ENCODE measurements around the gene RPL10A.
"Not testable (repeated sequence)": the region's sequence is repeated elsewhere in the genome, so short reads cannot be mapped to it uniquely, and the experiment has no call there.

The RPL10A gene

GRCh38 chr6:35468181-35468979 is at the start of gene RPL10A:
RPL10A (plus strand) TSS chr6:35468401; CDS start chr6:35468435, 34 bp downstream.
- Mint-ChIP-seq H3K36me3 (ENCODE audit: low read depth) (peaks cover 69% of the 10 kb centered on the region), H3K4me1 (peaks cover 43% of the 10 kb centered on the region), H3K27ac (peak within 1 kb of the TSS; percentile 99), H3K4me3 (peak within 1 kb of the TSS; percentile 99), H3K27me3 (no peaks in the 10 kb centered on the region), H3K9me3 (no peaks in the 10 kb centered on the region)
- DNase-seq (peak; percentile 97), ATAC-seq (peak; percentile 88)

- Mint-ChIP-seq H3K4me1 (peaks cover 31% of the 10 kb centered on the region), H3K4me3 (no peak overlapping the region), H3K9me3 (no peaks in the 10 kb centered on the region), H3K27ac (no peak overlapping the region), H3K36me3 (ENCODE audit: low read depth) (peaks cover 18% of the 10 kb centered on the region), H3K27me3 (no peaks in the 10 kb centered on the region)
- ATAC-seq (no peak), DNase-seq (no peak)
Measured at GRCh38 chr6:35419417-35419816, 48.8 kb upstream of the RPL10A start.

GRCh38 chr6:35419961-35420360 is 48.2 kb upstream of the RPL10A start:
- Mint-ChIP-seq H3K27ac (no peak overlapping the region), H3K27me3 (no peaks in the 10 kb centered on the region), H3K4me1 (peaks cover 30% of the 10 kb centered on the region), H3K4me3 (no peak overlapping the region), H3K9me3 (no peaks in the 10 kb centered on the region), H3K36me3 (ENCODE audit: low read depth) (peaks cover 21% of the 10 kb centered on the region)
- ATAC-seq, result no peak
- no peak for DNase-seq

GRCh38 chr6:35425284-35425683 is 42.9 kb upstream of the RPL10A start:
- H3K4me1 Mint-ChIP-seq, result no peaks in the 10 kb centered on the region
- H3K27ac Mint-ChIP-seq, result no peak overlapping the region
- H3K36me3 Mint-ChIP-seq (ENCODE audit: low read depth), result peaks cover 35% of the 10 kb centered on the region
- no peaks in the 10 kb centered on the region for H3K27me3 Mint-ChIP-seq
- DNase-seq (no peak), ATAC-seq (no peak)
- H3K4me3 Mint-ChIP-seq, result no peak overlapping the region
- H3K9me3 Mint-ChIP-seq, result peaks cover 20% of the 10 kb centered on the region

- Mint-ChIP-seq H3K9me3 (peaks cover 21% of the 10 kb centered on the region), H3K4me1 (no peaks in the 10 kb centered on the region), H3K27me3 (no peaks in the 10 kb centered on the region), H3K4me3 (no peak overlapping the region), H3K36me3 (ENCODE audit: low read depth) (peaks cover 33% of the 10 kb centered on the region), H3K27ac (no peak overlapping the region)
- no peak for DNase-seq
- ATAC-seq, result no peak
Measured at GRCh38 chr6:35426074-35426473, 42.1 kb upstream of the RPL10A start.

- Mint-ChIP-seq H3K4me3 (no peak overlapping the region), H3K27me3 (no peaks in the 10 kb centered on the region), H3K36me3 (ENCODE audit: low read depth) (peaks cover 30% of the 10 kb centered on the region), H3K9me3 (peaks cover 21% of the 10 kb centered on the region), H3K4me1 (no peaks in the 10 kb centered on the region), H3K27ac (no peak overlapping the region)
- DNase-seq (no peak), ATAC-seq (no peak)
Measured at GRCh38 chr6:35427435-35427834, 40.8 kb upstream of the RPL10A start.

- no peak for ATAC-seq
- no peak for DNase-seq
- no peaks in the 10 kb centered on the region for H3K27me3 Mint-ChIP-seq
- H3K4me1 Mint-ChIP-seq, result no peaks in the 10 kb centered on the region
- H3K9me3 Mint-ChIP-seq, result peaks cover 21% of the 10 kb centered on the region
- no peak overlapping the region for H3K27ac Mint-ChIP-seq
- peaks cover 30% of the 10 kb centered on the region for H3K36me3 Mint-ChIP-seq (ENCODE audit: low read depth)
- H3K4me3 Mint-ChIP-seq, result no peak overlapping the region
Measured at GRCh38 chr6:35427851-35428321, 40.3 kb upstream of the RPL10A start.

GRCh38 chr6:35428421-35429149 is 39.6 kb upstream of the RPL10A start:
- H3K36me3 Mint-ChIP-seq (ENCODE audit: low read depth), result peaks cover 30% of the 10 kb centered on the region
- ATAC-seq (no peak), DNase-seq (no peak)
- H3K9me3 Mint-ChIP-seq, result peaks cover 21% of the 10 kb centered on the region
- no peaks in the 10 kb centered on the region for H3K4me1 Mint-ChIP-seq
- no peak overlapping the region for H3K4me3 Mint-ChIP-seq
- H3K27me3 Mint-ChIP-seq, result no peaks in the 10 kb centered on the region
- H3K27ac Mint-ChIP-seq, result no peak overlapping the region

GRCh38 chr6:35429463-35429862 is 38.7 kb upstream of the RPL10A start:
- H3K27me3 Mint-ChIP-seq, result no peaks in the 10 kb centered on the region
- DNase-seq, result no peak
- no peak for ATAC-seq

GRCh38 chr6:35432291-35432690 is 35.9 kb upstream of the RPL10A start:
- Mint-ChIP-seq H3K27me3 (no peaks in the 10 kb centered on the region), H3K4me1 (no peaks in the 10 kb centered on the region), H3K9me3 (peaks cover 21% of the 10 kb centered on the region), H3K4me3 (no peak overlapping the region), H3K27ac (no peak overlapping the region), H3K36me3 (ENCODE audit: low read depth) (peaks cover 18% of the 10 kb centered on the region)
- ATAC-seq, result no peak
- no peak for DNase-seq

More at GRCh38 chr6:35429463-35429862, 38.7 kb upstream of the RPL10A start:
- Mint-ChIP-seq H3K9me3 (peaks cover 21% of the 10 kb centered on the region), H3K4me3 (no peak overlapping the region), H3K36me3 (ENCODE audit: low read depth) (peaks cover 29% of the 10 kb centered on the region), H3K27ac (no peak overlapping the region), H3K4me1 (no peaks in the 10 kb centered on the region)

- H3K27me3 Mint-ChIP-seq, DNase-seq, H3K27ac Mint-ChIP-seq, H3K4me1 Mint-ChIP-seq, H3K4me3 Mint-ChIP-seq, ATAC-seq: not testable (repeated sequence)
- Mint-ChIP-seq H3K9me3 (peaks cover 21% of the 10 kb centered on the region), H3K36me3 (ENCODE audit: low read depth) (peaks cover 18% of the 10 kb centered on the region)
Measured at GRCh38 chr6:35432702-35433101, 35.5 kb upstream of the RPL10A start.

GRCh38 chr6:35435074-35435837 is 32.9 kb upstream of the RPL10A start:
- Mint-ChIP-seq H3K4me1 (no peaks in the 10 kb centered on the region), H3K27ac (no peak overlapping the region), H3K4me3 (no peak overlapping the region), H3K9me3 (peaks cover 2% of the 10 kb centered on the region), H3K27me3 (no peaks in the 10 kb centered on the region), H3K36me3 (ENCODE audit: low read depth) (no peaks in the 10 kb centered on the region)
- no peak for ATAC-seq
- no peak for DNase-seq

GRCh38 chr6:35436071-35436857 is 31.9 kb upstream of the RPL10A start:
- no peak overlapping the region for H3K4me3 Mint-ChIP-seq
- no peaks in the 10 kb centered on the region for H3K27me3 Mint-ChIP-seq
- no peak overlapping the region for H3K27ac Mint-ChIP-seq
- H3K9me3 Mint-ChIP-seq, result no peaks in the 10 kb centered on the region
- DNase-seq (no peak), ATAC-seq (no peak)
- no peaks in the 10 kb centered on the region for H3K4me1 Mint-ChIP-seq
- no peaks in the 10 kb centered on the region for H3K36me3 Mint-ChIP-seq (ENCODE audit: low read depth)

Data from activated naive CD8-positive, alpha-beta T cell treated with anti-CD3 and anti-CD28 coated beads, Interleukin-2, amount 50 U/mL, for 24 hours (primary cell).